Kidney (tissue), 14 donors: ENCODE data around the gene OR10K1. TPM values are rescaled to one million over a fixed set of nuclear protein-coding genes. Genes with fewer than 3 reads are reported as not detected.

Experiments used
- DNase-seq, 5 donors: peaks; one replicate each; pipeline ENCODE4 v3.0.0-alpha.2; 2013 to 2020
- FAIRE-seq: peaks from 2 replicates; lab custom pipeline; 2012; peaks lifted over from hg19 to GRCh38; lab: Jason Lieb, UNC
- H3K27ac ChIP-seq, 2 donors: one replicate each; pipeline ENCODE4 v1.7.0; 2013; ENCODE audit warnings: low read depth in 2 of 2, low read length in 2 of 2, inconsistent platforms in 1 of 2
- H3K27me3 ChIP-seq: one replicate; pipeline ENCODE4 v1.7.1; 2013; ENCODE audit warnings: low read length, inconsistent platforms; ENCODE audit not compliant: control insufficient read depth, insufficient read depth
- H3K36me3 ChIP-seq, 3 donors: one replicate each; pipeline versions ENCODE4 v1.7.0 to v1.7.1; 2013; ENCODE audit warnings: low read length in 3 of 3, control low read depth in 1 of 3, inconsistent platforms in 1 of 3; ENCODE audit not compliant: insufficient read depth in 3 of 3, control insufficient read depth in 2 of 3
- H3K4me1 ChIP-seq, 3 donors: one replicate each; pipeline versions ENCODE4 v1.7.0 to v1.7.1; 2013; ENCODE audit warnings: low read length in 3 of 3, inconsistent platforms in 1 of 3, low read depth in 1 of 3; ENCODE audit not compliant: control insufficient read depth in 2 of 3, insufficient read depth in 2 of 3
- H3K4me3 ChIP-seq, 3 donors: one replicate each; pipeline versions ENCODE4 v1.7.0 to v1.8.1; 2013; ENCODE audit warnings: low read length in 3 of 3, control low read depth in 1 of 3, inconsistent platforms in 1 of 3
- H3K9ac ChIP-seq, 3 donors: one replicate each; pipeline versions ENCODE4 v1.7.0 to v1.7.1; 2013; ENCODE audit warnings: low read length in 3 of 3, control low read depth in 1 of 3, inconsistent platforms in 1 of 3
- H3K9me3 ChIP-seq, 3 donors: one replicate each; pipeline versions ENCODE4 v1.7.0 to v1.7.1; 2013; ENCODE audit warnings: low read length in 3 of 3, control low read depth in 1 of 3, inconsistent platforms in 1 of 3; ENCODE audit not compliant: control insufficient read depth in 2 of 3, insufficient read depth in 1 of 3
- intact Hi-C: fragments of 100-400 bp; cut with DNase I; formaldehyde crosslinking; loops from one replicate; pipeline ENCODE4 v1.11.1; 2022
- polyA plus RNA-seq: library from polyadenylated mRNA; stranded (reverse); fragments of 350-450 nt; fragmentation: Illumina TruSeq; extraction: RNeasy Lipid Tissue Mini Kit (QIAGEN cat#74804); gene quantifications from one replicate; pipeline ENCODE4 v1.2.3, GENCODE V29; 2014; ENCODE audit warnings: low read depth, low replicate concordance; ENCODE audit not compliant: insufficient read depth
- total RNA-seq: library from RNA; stranded (reverse); fragmentation: NEBNext Ultra II Directional; extraction: Animal tissue kit (Norgen Biotek cat#: 25700); gene quantifications from one replicate; pipeline ENCODE4 v1.2.1, GENCODE V29; 2021
- TF ChIP-seq, protein P1 (sequence below): IDR thresholded peaks from 3 replicates; pipeline ENCODE4 v1.5.1; 2012; ENCODE audit warnings: mild to moderate bottlenecking, moderate library complexity, borderline replicate concordance; ENCODE audit not compliant: insufficient read depth; ENCODE audit errors: extremely low read depth
- donor health status: control.
- donor health status: control.
- donor health status: control.
- donor health status: control.
- donor health status: control.
- donor health status: DM: yes; HTN: yes; CAD: no.
- donor health status: Normal renal cell carcinoma (clear cell type).

The OR10K1 gene
- total and polyA plus RNA-seq, 2 donors from 2014 or later: not detected

DNA sequence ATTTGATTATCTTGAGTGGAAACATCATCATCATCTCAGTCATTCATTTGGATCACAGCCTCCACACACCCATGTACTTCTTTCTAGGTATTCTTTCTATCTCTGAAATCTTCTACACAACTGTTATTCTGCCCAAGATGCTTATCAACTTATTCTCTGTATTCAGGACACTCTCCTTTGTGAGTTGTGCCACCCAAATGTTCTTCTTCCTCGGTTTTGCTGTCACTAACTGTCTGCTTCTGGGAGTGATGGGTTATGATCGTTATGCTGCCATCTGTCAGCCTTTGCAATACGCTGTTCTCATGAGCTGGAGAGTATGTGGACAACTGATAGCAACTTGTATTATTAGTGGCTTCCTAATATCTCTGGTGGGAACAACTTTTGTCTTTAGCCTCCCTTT lies 29.7 kb downstream of the OR10K1 start:
- TF ChIP-seq, protein P1, sequence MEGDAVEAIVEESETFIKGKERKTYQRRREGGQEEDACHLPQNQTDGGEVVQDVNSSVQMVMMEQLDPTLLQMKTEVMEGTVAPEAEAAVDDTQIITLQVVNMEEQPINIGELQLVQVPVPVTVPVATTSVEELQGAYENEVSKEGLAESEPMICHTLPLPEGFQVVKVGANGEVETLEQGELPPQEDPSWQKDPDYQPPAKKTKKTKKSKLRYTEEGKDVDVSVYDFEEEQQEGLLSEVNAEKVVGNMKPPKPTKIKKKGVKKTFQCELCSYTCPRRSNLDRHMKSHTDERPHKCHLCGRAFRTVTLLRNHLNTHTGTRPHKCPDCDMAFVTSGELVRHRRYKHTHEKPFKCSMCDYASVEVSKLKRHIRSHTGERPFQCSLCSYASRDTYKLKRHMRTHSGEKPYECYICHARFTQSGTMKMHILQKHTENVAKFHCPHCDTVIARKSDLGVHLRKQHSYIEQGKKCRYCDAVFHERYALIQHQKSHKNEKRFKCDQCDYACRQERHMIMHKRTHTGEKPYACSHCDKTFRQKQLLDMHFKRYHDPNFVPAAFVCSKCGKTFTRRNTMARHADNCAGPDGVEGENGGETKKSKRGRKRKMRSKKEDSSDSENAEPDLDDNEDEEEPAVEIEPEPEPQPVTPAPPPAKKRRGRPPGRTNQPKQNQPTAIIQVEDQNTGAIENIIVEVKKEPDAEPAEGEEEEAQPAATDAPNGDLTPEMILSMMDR: no peak
- H3K9me3 ChIP-seq: no peaks in the 10 kb centered on the region
- H3K27ac ChIP-seq: no peak overlapping the region
- FAIRE-seq: no peak
- no peaks in the 10 kb centered on the region for H3K36me3 ChIP-seq
- H3K4me1 ChIP-seq: no peaks in the 10 kb centered on the region
- no peak overlapping the region for H3K9ac ChIP-seq
- no peak for DNase-seq
- H3K4me3 ChIP-seq: no peak overlapping the region
- intact Hi-C loops: no loop called here
- no peaks in the 10 kb centered on the region for H3K27me3 ChIP-seq

DNA sequence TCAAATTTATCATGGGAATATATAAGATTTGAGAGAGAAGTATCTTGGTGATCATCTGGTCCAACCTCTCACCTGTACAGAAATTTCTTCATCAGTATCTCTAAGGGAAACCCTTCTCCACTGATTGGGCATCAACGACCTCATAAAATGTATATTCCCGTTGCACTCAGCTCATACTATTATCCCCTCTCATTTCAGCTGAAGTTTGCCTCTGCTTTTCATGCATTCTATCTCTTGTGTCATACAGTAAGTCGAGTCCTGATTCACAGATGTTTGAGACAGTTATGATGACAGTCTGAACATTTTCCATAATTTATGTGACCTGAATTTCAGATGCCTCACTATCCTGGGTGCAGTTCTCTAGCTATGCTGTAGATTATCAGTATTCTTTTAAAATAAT lies 31.4 kb downstream of the OR10K1 start:
- Histone ChIP-seq H3K4me3 (no peak overlapping the region), H3K4me1 (no peaks in the 10 kb centered on the region), H3K27ac (no peak overlapping the region), H3K9ac (no peak overlapping the region), H3K9me3 (no peaks in the 10 kb centered on the region), H3K36me3 (no peaks in the 10 kb centered on the region), H3K27me3 (no peaks in the 10 kb centered on the region)
- no peak for FAIRE-seq
- intact Hi-C loops: no loop called here
- no peak for DNase-seq
- TF ChIP-seq, protein P1: no peak

DNA sequence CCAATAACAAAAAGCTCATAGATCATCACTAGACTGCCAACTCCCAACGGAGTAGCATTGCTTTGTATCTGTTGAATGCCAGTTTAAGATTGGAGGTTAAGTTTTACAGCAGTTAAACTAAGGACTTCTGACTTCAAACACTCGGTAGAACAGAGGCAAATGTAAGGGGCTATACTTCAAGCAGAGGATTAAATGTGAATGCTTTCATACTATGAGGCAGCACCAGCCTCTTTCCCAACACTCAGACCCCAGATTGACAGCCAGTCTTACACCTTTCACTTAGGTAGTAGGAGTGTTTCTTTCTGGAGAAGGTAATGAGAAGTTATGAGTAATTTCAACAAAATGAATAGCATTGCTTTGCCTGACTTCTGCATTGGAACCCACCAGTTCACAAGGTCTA lies 33.2 kb downstream of the OR10K1 start:
- no peak overlapping the region for H3K27ac ChIP-seq
- DNase-seq: no peak
- intact Hi-C loops: no loop called here
- H3K9ac ChIP-seq: no peak overlapping the region
- H3K9me3 ChIP-seq: no peaks in the 10 kb centered on the region
- no peak for FAIRE-seq
- TF ChIP-seq, protein P1: no peak
- no peaks in the 10 kb centered on the region for H3K36me3 ChIP-seq
- H3K4me1 ChIP-seq: no peaks in the 10 kb centered on the region
- no peak overlapping the region for H3K4me3 ChIP-seq
- H3K27me3 ChIP-seq: no peaks in the 10 kb centered on the region

DNA sequence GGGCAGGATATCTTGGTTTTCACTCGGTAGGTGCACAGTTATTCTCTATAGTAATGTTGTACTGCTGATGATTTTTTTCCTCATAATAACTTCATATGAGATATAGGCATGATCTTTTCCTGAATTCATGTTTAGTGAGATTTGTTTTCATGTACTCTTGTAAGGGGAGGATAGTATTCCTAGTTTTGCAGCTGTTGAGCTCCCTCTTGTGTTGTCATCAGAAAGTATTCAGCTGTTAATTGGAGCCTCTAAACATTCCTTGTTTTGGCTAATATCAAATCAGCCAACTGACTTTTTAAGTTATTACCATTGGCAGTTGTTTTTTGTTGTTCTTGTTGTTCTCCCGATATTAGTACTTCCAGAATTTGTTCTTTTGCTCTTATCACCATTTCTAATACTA lies 34.7 kb downstream of the OR10K1 start:
- FAIRE-seq (no peak), DNase-seq (peak in 2 of 5 donors; percentile 12 to 26)
- Histone ChIP-seq H3K27ac (no peak overlapping the region), H3K9ac (no peak overlapping the region), H3K4me3 (no peak overlapping the region), H3K36me3 (no peaks in the 10 kb centered on the region), H3K4me1 (no peaks in the 10 kb centered on the region), H3K9me3 (no peaks in the 10 kb centered on the region), H3K27me3 (no peaks in the 10 kb centered on the region)
- TF ChIP-seq, protein P1: peak; percentile 35
- intact Hi-C loops: no loop called here
